Stimulated activated CD4-positive, alpha-beta T cell treated with anti-CD3 and anti-CD28 coated beads, TNF-alpha, amount 100 ng/mL, for 24 hours (primary cell): ENCODE data around the gene CACNA1H.
A peak's percentile ranks its signal among the peaks of the same experiment; 100 is the strongest.
"Not testable (repeated sequence)": the region's sequence is repeated elsewhere in the genome, so short reads cannot be mapped to it uniquely, and the experiment has no call there.

Experiments used
- DNase-seq, 3 experiments: peaks; one replicate each; pipeline ENCODE4 v3.0.0-alpha.2; 2020; ENCODE audit warnings: low read depth in 3 of 3

CACNA1H gene

DNA sequence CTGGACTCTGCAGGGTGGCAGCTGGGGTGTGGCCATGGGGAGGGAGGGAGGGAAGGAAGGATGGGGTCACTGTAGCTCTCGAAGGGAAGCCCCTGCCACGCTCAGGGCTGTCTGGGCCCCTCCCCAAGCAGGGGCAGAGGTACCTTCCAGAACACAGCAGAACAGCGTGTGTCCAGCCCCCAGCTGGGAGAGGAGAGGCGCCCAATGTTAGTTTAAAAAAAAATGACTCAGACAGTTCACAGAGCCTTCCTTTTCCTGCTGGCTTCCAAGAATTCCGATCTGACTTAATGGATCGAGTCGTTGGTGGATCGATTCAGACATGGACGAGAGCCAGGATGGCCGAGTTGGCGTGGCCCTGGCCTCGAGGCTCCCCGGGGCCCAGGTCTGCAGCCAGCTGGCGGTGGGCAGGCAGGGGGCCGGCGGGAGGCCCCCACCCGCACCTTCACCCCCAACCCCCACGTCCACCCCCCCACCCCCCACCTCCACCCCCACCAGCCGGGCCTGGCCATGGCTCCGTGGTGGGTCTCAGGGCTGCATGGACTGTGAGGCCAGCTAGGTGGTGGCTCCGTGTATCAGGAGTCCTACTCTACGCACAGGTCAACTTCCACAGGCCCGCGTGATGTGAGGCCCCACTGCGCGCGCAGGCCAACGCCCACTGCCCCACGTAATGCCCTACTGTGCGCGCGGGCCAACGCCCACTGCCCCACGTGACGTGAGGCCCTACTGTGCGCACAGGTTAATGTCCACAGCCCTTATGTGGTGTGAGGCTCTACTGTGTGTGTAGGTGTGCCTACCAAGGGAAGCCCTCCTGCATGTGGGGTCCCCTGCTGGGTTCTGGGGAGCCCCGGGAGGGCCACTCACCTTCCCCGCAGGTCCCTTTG, 21.8 kb downstream of the CACNA1H start:
- DNase-seq: no peak

- DNase-seq: no peak
These were observed 22.8 kb downstream of the CACNA1H start for GRCh38 chr16:1175566-1176279.

DNA sequence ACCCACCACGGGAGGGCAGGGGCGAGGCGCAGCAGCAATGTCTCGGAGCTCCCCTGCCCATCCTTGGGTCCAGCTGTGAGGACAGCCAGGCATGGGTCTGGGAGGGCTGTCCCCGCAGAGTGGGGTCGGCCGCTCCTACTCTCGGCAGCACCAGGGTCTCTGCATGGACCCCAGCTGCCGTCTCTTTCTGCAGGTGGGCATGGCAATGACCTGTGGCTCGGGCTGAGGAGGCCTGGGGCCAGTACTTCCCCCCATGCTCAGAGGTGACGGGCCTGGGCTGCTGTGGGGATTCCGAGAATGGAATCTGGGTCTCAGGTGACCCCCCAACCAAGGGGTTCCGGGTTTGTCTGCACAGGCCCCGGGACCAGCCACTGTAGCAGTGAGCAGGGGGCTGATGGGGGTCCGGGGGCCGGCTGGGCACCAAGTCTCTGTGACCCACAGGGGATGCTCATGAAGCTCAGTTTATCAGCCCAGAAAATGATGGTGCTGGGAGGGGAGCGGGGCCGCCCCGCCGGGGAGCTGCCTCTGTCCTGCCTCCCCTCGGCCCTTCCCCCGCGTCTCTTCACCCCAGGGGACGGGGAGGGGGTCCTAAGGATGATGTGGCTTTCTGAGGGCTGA, 23.5 kb downstream of the CACNA1H start:
- no peak for DNase-seq

DNA sequence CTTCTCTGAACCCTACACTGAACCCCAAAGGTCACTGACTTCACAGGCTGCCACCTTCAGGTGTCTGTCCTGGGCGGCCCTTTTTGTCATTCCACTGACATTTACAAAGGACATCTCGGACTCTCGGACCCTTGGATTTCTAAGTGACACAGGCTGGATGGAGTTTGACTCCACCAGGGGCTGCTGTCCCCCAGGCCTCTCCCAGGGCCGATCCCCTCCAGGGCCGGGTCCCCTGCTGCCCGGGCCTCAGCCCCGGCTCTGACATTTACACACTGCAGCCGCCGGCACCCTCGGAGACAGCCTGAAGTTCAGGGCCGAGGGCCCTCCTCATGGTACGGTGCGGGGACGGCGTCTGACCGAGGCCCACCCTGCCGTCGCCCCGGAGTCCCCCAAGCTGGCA, 24.1 kb downstream of the CACNA1H start:
- DNase-seq: no peak

DNA sequence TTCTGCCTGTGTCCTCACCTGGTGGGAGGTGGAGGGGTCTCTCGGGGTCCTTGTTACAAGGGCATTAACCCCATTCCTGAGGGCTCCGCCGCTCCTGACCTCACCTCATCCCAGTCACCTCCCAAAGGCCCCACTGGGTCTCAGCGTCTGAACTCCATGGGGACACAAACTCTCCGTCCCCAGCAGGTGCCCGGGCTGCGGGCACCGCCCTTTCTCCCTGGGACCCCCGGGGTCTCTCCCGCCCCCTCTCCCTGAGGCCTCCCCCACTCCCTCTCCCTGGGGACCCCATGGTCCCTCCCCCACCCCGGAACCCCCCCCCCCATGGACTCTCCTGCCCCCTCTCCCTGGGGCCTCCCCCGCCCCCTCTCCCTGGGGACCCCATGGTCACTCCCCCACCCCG, 24.8 kb downstream of the CACNA1H start:
- no peak for DNase-seq

DNA sequence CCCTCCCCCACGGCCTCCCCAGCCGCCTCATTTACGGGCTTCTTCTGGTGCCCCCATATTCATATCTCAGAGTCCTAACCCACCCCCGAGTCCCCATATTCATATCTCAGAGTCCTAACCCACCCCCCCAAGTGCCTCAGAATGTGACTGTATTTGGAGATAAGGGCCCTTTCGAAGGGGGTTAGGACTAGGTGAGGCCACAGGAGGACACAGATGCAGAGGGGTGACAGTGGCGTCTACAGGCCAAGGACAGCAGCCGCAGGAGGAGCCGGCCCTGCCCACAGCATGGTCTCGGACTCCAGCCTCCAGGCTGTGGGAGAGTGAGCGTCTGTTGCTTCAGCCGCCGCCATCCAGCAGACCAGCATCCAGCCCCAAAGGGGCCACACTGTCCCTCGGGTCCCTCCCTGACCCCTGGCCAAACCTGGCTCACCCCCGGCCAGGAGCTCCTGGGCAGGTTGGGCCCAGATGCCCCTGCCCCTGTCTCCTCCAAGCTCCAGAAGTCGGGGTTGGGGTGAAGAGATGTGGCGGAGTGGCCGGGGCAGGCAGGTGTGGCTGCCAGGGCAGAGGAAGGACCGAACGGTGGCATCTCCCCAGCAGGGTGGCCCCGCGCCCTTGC, 25.5 kb downstream of the CACNA1H start:
- no peak for DNase-seq

DNA sequence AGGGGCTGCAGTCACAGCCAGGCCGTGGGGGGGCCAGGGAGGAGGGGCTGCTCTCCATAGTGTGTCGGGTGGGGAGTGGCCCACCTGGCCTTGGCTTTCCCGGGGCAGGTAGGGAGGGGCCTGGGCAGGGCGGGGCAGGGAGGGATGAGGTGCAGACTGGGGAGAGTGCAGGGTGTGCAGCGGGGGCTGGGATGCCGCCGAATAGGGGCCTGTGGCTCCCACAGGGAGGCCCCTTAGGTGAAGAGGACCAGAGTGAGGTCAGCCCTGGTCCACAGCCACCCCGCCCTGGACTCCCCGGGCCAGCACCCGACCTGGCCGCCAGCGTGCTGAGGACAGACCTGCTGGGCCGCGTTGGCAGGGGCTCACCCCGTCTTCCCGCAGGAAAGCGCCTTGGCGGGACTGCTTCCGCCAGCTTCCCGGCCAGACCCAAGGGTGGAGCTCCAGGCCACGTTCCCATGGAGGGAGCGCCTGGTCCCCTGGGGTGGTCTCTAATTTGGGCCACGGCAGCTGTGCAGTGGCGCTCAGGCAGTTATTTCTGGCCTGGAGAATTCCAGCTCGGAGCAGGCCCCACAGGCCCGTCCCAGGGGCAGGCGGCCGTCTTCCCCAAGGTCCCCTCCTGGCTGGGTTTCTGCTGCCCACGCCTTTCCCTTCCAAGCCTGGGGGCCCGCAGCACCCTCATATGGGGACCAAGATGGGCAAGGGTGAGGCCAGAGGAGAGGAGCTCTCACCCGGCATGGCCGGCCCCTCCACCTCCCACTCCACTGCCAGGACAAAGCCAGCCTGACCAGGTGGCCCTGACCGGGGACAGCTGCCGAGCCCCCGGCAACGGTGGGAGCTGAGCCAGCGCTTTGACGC, 27.9 kb downstream of the CACNA1H start:
- no peak for DNase-seq

DNA sequence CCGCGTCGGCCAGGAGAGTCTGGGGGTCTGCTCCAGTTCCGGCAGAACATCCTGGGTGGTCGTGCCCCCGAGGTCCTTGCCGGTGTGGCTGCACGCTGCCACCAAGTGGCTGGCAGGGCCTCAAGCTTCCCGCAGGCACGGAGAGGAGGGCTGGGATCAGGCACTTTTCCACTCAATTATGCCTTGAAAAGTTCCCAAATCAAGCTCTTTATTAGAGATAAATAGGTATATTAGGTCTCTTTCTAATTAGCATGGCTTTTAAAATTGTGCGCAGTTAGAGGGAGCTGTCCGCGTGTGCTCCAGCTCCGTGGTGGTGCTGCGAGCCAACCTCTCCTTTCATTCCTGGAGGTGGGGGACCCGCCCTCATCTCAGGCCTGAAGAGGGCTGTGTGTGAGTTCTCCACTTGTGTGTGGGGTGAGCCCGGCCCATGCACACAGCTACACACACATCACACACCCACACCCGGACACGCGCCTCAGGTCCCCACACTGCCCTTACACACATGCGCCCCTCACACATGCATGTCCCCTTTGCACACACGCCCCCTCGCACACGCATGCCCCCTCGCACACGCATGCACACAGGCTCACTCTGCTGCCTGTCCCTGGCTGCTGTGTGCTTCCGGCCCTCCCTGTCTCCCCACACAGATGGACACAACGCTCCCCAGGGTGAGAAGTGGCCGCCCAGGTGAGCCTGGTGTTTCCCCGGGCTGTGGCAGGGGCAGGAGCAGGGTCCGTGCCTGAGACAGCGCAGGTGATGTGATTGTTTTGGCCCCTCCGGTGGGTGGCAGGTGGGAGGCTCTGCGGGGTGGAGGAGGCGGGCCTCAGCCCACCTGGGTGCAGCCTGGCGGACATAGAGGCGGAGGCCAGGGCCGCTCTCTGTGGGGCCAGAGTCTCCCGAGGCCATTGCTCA, 28.8 kb downstream of the CACNA1H start:
- no peak for DNase-seq

DNA sequence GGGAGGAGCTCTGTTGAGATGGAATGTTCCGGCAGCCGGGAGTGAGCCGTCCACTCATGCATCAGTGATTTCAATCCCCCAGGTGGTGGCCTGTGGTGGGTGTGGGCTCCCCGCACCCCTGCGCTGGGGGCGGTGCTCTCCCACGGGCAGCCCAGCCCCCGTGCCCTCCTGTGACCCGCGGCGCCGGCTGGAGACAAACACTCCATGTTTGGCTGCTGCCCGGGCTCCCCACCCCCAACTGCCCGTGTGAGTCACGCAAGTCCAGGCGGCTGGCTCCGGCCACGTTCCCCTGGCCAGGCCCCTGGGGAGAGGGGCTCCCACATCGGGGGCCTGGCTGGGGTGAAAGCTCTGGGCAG, 29.4 kb downstream of the CACNA1H start:
- no peak for DNase-seq

- no peak for DNase-seq
These were observed 30.3 kb downstream of the CACNA1H start for GRCh38 chr16:1182950-1183907.

GRCh38 chr16:1184156-1184868, 31.4 kb downstream of the CACNA1H start:
- no peak for DNase-seq

- DNase-seq: no peak
These were observed 32.1 kb downstream of the CACNA1H start for GRCh38 chr16:1184980-1185379.

- not testable (repeated sequence) for DNase-seq
These were observed 32.7 kb downstream of the CACNA1H start for GRCh38 chr16:1185460-1186207.

DNA sequence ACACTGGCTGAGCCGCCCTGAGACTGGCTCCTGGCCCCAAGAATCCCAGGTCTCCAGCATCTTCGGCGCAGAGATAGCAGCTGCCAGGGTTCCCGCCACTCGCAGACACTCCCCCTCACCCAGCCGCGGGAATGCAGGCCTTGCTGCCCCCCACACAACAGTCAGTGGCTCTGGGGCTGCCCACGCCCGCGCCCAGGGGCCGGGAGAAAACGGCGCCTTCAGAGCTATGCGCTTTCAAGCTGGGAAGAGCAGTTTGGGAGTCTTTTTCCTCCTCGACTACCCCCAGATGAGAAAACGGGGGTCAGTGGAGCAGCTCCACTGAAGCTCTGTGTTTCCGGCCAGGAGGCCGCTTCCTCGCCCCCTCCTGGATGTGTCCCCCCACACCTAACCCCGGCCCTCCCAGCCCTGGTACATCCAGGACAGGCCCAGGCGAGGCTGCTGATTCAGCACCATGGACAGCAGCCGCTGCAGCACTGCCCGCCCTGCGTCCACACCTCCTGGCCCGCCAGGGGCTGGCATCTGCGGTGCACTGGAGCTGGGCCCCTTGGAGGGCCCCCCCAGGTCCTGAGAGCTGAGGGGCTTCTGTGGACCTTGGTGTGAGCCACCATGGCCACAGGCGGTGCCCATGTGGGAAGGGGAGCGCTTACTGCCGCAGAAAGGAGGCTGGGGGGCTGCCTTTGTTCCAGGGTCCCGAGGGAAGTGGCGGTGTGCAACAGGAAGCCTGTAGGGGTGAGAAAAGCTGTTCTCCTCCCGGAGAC, 35.7 kb downstream of the CACNA1H start:
- peak in 2 of 3 experiments; percentile 5 to 20 for DNase-seq

DNA sequence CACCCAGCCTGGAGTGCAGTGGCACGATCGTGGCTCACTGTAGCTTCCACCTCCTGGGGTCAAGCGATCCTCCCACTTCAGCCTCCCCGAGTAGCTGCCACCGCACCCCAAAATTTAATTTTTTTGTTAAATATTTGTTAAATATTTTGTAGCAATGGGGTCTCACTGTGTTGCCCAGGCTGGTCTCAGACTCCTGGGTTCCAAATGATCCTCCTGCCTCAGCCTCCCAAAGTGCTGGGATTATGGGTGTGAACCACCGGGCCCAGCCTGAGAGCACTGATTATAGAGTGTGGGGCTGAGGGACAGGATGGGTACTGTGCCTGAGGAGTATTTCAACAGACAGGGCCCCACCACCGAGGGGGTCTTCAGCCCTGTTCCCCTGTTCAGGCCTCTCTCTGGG, 36.5 kb downstream of the CACNA1H start:
- no peak for DNase-seq

GRCh38 chr16:1190789-1191188, 37.9 kb downstream of the CACNA1H start:
- not testable (repeated sequence) for DNase-seq
